ENCODE measurements around the gene PRICKLE1. TPM values are rescaled to one million over a fixed set of nuclear protein-coding genes. Genes with fewer than 3 reads are reported as not detected.

Gene PRICKLE1
- total and polyA plus RNA-seq, 2 donors (not counting 1 experiment from before 2014, with no cell fraction given) = 6.3 to 21.6 TPM

GRCh38 chr12:42590330-42590934, 886 bp upstream of the PRICKLE1 start:
- H3K4me3 ChIP-seq (ENCODE audit: control extremely low read depth in 1 of 5, extremely low read depth in 1 of 5, insufficient read depth in 1 of 5, low read depth in 2 of 5, low read length in 4 of 5) = peak overlapping the region; percentile 23 to 78 (median 63)
- H4K20me1 ChIP-seq (ENCODE audit: control insufficient read depth, insufficient read depth, low read length, poor library complexity, severe bottlenecking) = no peaks in the 10 kb centered on the region
- Mint-ChIP-seq H3K27ac (peak overlapping the region; percentile 38), H3K27me3 (peaks cover 59% of the 10 kb centered on the region), H3K4me3 (peak overlapping the region; percentile 90), H3K4me1 (peaks cover 21% of the 10 kb centered on the region), H3K9me3 (ENCODE audit: insufficient read depth) (no peaks in the 10 kb centered on the region)
- peak; percentile 18 for ATAC-seq (ENCODE audit: low read depth)
- intact Hi-C loops (cut with micrococcal nuclease) = no loop called here
- H3K4me1 ChIP-seq (ENCODE audit: control insufficient read depth in 2 of 2, insufficient read depth in 2 of 2, low read length in 2 of 2) = peaks cover 21 to 22% of the 10 kb centered on the region in 2 donors
- ChIA-PET CTCF (interaction anchor here (1.1 to 2.2 kb wide), 2 partner anchors 12 to 21 kb away, joined by 3 to 7 read pairs; no protein-coding TSS in a partner anchor), POLR2A (no interaction called here)
- H3K4me2 ChIP-seq (replicated peaks; ENCODE audit: low read depth, low read length, poor library complexity, severe bottlenecking) = peak overlapping the region; percentile 98
- peaks cover 0 to 46% (median 30%) of the 10 kb centered on the region in 4 experiments for H3K27me3 ChIP-seq (replicated peaks in 1 of 4; ENCODE audit: control extremely low read depth in 1 of 4, control insufficient read depth in 3 of 4, insufficient read depth in 4 of 4, low read length in 3 of 4)
- peaks cover 0 to 8% (median 0%) of the 10 kb centered on the region in 3 donors for H3K9me3 ChIP-seq (ENCODE audit: control extremely low read depth in 1 of 3, control insufficient read depth in 2 of 3, insufficient read depth in 1 of 3, low read length in 2 of 3)
- no peak overlapping the region for H3K27ac ChIP-seq (ENCODE audit: low read length in 2 of 2)
- no peaks in the 10 kb centered on the region for H3K79me2 ChIP-seq (ENCODE audit: control insufficient read depth, insufficient read depth, low read length)
- under 1% methylated on average over 21 of the region's 25 CpGs for WGBS (ENCODE audit: insufficient coverage)
- no peak for TF ChIP-seq EZH2 (IDR thresholded peaks at IDR 0.05; ENCODE audit: borderline replicate concordance, insufficient read depth, low read depth, low read length, poor library complexity, severe bottlenecking)
- TF ChIP-seq CTCF (IDR thresholded peaks at IDR 0.05) = no peak
- peak overlapping the region; percentile 77 for H3K9ac ChIP-seq (ENCODE audit: low read length)
- peak overlapping the region; percentile 81 for H2AFZ ChIP-seq (ENCODE audit: insufficient read depth, low read depth, low read length, poor library complexity, severe bottlenecking)
- H3K36me3 ChIP-seq (replicated peaks in 1 of 2; ENCODE audit: control extremely low read depth in 1 of 2, control insufficient read depth in 1 of 2, extremely low read depth in 1 of 2, insufficient read depth in 2 of 2, low read length in 1 of 2) = no peaks in the 10 kb centered on the region
- peak; percentile 62 for DNase-seq
